ENCODE results near the gene CRYBB2. TPM values are rescaled to one million over a fixed set of nuclear protein-coding genes. Genes with fewer than 3 reads are reported as not detected.
"Not testable (repeated sequence)": the region's sequence is repeated elsewhere in the genome, so short reads cannot be mapped to it uniquely, and the experiment has no call there.

The CRYBB2 gene
- total RNA-seq, 4 donors from 2014 or later = 0.45 TPM; not detected in 3

DNA sequence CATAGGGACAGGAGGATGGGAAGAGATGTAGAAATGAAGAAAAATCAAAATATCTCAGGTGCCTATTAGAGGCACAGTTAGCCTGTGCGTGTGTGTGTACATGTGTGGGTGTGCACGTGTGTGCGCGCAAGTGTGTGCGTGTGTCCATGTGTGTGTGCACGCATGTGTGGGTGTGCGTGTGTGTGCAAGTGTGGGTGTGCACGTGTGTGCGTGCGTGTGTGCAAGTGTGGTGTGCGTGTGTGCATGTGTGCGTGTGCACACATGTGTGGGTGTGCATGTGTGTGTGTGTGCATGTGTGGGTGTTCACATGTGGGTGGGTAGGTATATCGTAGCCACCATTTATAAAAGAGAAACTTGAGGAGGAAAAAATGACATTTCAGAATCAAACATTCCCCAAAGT, 9.4 kb downstream of the CRYBB2 start:
- Histone ChIP-seq H3K9me3 (no peaks in the 10 kb centered on the region), H3K27ac (no peak overlapping the region), H3K36me3 (no peaks in the 10 kb centered on the region), H3K4me3 (replicated peaks in 1 of 3) (no peak overlapping the region), H3K27me3 (no peaks in the 10 kb centered on the region), H3K4me1 (no peaks in the 10 kb centered on the region)
- DNase-seq = no peak
- 73 to 83% methylated on average over 13 of the region's 13 CpGs for WGBS, 2 donors
- TF ChIP-seq POLR2A (IDR thresholded peaks at IDR 0.05) = no peak
- TF ChIP-seq, protein P1, sequence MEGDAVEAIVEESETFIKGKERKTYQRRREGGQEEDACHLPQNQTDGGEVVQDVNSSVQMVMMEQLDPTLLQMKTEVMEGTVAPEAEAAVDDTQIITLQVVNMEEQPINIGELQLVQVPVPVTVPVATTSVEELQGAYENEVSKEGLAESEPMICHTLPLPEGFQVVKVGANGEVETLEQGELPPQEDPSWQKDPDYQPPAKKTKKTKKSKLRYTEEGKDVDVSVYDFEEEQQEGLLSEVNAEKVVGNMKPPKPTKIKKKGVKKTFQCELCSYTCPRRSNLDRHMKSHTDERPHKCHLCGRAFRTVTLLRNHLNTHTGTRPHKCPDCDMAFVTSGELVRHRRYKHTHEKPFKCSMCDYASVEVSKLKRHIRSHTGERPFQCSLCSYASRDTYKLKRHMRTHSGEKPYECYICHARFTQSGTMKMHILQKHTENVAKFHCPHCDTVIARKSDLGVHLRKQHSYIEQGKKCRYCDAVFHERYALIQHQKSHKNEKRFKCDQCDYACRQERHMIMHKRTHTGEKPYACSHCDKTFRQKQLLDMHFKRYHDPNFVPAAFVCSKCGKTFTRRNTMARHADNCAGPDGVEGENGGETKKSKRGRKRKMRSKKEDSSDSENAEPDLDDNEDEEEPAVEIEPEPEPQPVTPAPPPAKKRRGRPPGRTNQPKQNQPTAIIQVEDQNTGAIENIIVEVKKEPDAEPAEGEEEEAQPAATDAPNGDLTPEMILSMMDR (IDR thresholded peaks at IDR 0.05) = no peak
- intact Hi-C loops (cut with DNase I) = no loop called here

DNA sequence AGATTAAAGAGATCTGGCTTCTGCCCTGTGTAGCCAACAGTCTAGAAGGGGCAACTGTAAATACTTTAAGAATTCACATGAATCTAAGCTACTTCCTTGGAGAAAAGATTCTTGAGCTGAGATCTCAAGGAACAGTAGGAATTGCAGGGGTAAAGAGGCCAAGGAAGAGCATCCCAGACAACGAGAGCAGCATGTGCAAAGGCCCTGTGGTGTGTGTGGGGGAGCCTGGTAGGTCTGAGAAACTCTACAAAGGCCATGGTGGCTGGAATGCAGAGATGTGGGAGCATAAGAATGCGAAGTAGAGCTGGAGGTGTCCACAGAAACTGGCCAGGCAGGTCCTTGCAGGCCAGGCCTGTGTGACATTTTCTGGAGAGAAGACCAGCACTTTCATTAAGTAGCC, 11.3 kb downstream of the CRYBB2 start:
- not testable (repeated sequence) for H3K27ac ChIP-seq; H3K4me3 ChIP-seq (replicated peaks in 1 of 3); H3K36me3 ChIP-seq; H3K9me3 ChIP-seq; H3K27me3 ChIP-seq; H3K4me1 ChIP-seq; DNase-seq
- intact Hi-C loops (cut with DNase I) = loop anchor here (10.0 kb wide), 1 partner anchor 544 kb away; no protein-coding TSS in a partner anchor
- 82 to 89% methylated on average over 2 of the region's 2 CpGs for WGBS, 2 donors

DNA sequence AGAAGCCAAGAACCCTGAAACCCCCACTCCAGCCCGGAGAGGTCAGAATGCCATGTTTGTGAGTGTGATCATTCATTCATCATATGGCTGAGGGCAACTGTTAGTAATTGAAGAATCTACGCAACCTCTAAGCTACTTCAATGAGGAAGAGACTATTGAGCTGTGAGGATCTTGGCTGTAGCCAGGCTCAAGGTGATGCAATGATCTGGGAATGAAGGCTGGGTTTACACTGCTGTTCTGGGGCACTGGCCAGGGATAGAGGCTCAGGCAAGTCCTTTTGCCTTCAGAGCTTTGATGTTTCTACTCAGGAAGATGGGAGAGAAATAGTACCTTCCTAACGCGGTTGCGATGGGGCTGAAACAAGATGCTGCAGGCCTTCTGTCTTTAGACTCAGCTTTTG, 12.9 kb downstream of the CRYBB2 start:
- WGBS, 2 donors = 87 to 88% methylated on average over 5 of the region's 5 CpGs
- Histone ChIP-seq H3K4me3 (replicated peaks in 1 of 3) (no peak overlapping the region), H3K9me3 (no peaks in the 10 kb centered on the region), H3K36me3 (no peaks in the 10 kb centered on the region), H3K27me3 (no peaks in the 10 kb centered on the region), H3K27ac (no peak overlapping the region), H3K4me1 (peaks cover 0 to 6% of the 10 kb centered on the region in 2 donors)
- no peak for DNase-seq
- intact Hi-C loops (cut with DNase I) = loop anchor here (10.0 kb wide), 1 partner anchor 542 kb away; no protein-coding TSS in a partner anchor
- TF ChIP-seq, protein P1 (IDR thresholded peaks at IDR 0.05) = no peak
- no peak for TF ChIP-seq POLR2A (IDR thresholded peaks at IDR 0.05)

DNA sequence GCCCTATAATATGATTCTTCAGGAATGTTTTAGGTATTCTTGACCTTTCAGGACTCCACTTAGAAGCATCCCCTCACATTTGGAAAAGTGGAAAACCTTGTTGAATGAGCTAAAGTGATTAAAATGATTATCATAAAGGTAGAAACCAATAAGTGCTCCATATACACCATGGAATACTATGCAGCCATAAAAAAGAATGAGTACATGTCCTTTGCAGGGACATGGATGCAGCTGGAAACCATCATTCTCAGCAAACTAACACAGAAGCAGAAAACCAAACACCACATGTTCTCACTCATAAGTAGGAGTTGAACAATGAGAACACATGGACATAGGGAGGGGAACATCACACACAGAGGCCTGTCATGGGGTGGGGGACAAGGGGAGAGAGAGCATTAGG, 14.3 kb downstream of the CRYBB2 start:
- H3K36me3 ChIP-seq; H3K9me3 ChIP-seq; H3K4me3 ChIP-seq (replicated peaks in 1 of 3); H3K27me3 ChIP-seq; H3K27ac ChIP-seq; DNase-seq; H3K4me1 ChIP-seq: not testable (repeated sequence)
- intact Hi-C loops (cut with DNase I) = loop anchor here (10.0 kb wide), 1 partner anchor 541 kb away; no protein-coding TSS in a partner anchor

DNA sequence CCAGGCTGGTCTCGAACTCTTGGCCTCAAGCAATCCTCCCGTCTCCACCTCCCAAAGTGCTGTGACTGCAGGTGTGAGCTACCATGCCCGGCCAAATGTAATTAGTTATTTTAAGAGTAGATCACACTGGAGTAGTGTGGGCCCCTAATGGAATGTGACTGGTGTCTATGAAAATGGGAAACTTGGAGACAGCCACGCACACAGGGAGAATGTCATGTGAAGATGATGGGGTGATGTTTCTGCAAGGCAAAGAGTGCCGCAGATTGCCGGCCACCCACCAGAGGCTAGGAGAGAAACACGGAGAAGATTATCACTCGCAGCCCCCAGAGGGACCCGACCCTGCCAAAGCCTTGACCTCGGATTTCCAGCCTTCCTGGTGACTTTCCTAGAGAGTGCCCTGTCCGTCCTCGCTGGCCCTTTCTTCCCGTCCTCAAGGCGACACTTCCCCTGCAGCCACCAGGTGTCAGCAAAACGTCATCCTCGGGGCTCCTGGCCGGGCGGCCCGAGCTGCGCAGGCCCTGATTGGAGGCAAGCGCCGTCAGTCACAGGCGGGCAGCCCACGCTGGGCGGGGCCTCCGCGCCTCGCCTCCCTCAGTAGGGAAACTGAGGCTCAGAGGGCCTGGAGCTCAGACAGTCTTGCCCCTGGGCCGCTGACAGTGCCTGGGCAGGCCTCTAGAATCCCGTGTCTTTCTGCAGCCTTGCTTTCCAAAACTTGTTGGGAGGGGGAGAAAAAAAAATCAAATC, 16.3 kb downstream of the CRYBB2 start:
- H3K4me1 ChIP-seq = peaks cover 0 to 6% of the 10 kb centered on the region in 2 donors
- no peak overlapping the region for H3K4me3 ChIP-seq (replicated peaks in 1 of 3)
- H3K36me3 ChIP-seq = no peaks in the 10 kb centered on the region
- no peaks in the 10 kb centered on the region for H3K27me3 ChIP-seq
- peak; percentile 83 to 87 for DNase-seq
- 13 to 20% methylated on average over 19 to 30 of the region's 30 CpGs for WGBS, 2 donors
- H3K27ac ChIP-seq = no peak overlapping the region
- H3K9me3 ChIP-seq = no peaks in the 10 kb centered on the region
- TF ChIP-seq, protein P1 (IDR thresholded peaks at IDR 0.05) = peak in 5 of 6 experiments; percentile 60 to 92 (median 69)
- TF ChIP-seq POLR2A (IDR thresholded peaks at IDR 0.05) = no peak
- intact Hi-C loops (cut with DNase I) = loop anchor here (10.0 kb wide), 1 partner anchor 539 kb away; no protein-coding TSS in a partner anchor

DNA sequence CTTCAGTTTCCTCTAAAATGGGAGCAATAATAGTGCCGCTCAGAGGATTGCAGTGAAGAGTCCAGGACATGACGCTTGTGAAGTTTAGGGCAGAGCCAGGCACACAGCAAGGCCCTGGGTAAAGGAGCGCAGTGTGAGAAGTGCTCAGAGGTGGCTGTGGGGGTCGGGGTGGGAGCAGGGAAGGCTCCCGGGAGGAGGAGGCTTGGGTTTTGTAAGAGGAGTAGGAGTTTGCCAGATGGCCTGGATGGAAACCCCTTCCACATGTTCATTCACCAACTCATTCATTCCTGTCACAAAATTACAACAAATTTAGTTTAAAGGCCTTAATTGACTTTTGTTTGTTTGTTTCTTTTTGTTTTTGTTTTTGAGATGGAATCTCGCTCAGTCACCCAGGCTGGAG, 17.0 kb downstream of the CRYBB2 start:
- no peak for TF ChIP-seq POLR2A (IDR thresholded peaks at IDR 0.05)
- no peak overlapping the region for H3K4me3 ChIP-seq (replicated peaks in 1 of 3)
- H3K27ac ChIP-seq = no peak overlapping the region
- no peaks in the 10 kb centered on the region for H3K9me3 ChIP-seq
- H3K27me3 ChIP-seq = no peaks in the 10 kb centered on the region
- intact Hi-C loops (cut with DNase I) = loop anchor here (10.0 kb wide), 1 partner anchor 538 kb away; no protein-coding TSS in a partner anchor
- 84 to 87% methylated on average over 6 of the region's 6 CpGs for WGBS, 2 donors
- H3K4me1 ChIP-seq = peaks cover 0 to 6% of the 10 kb centered on the region in 2 donors
- no peaks in the 10 kb centered on the region for H3K36me3 ChIP-seq
- DNase-seq = no peak
